GM12873 (cell line): ENCODE results near the gene CDK8.

Source experiments
- TF ChIP-seq, protein P1 (sequence below): IDR thresholded peaks from 2 replicates; pipeline ENCODE4 v1.5.1; 2012; ENCODE audit warnings: low read depth, mild to moderate bottlenecking, moderate library complexity, low read length, control low read depth; ENCODE audit not compliant: insufficient read depth; ENCODE audit errors: missing control alignments

CDK8 gene

DNA sequence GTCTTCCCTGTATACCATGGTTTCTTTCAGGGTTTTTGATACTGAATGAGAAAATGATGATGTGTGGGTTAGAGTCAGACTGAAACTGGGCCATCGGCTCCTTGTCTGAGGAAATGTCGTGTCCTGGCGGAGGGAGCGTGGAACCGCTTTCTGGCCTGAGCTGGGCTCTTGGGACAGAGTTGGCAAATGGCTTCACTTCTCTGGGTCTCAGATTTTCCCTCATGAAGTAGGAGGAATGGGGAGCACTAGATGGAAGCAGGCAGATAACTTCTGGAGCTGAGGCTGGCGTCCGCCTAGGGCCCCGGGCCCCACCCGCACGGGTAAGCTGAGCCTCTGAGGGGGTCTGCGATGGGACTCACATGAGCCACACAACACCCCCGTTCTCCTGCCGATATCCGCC lies 170.3 kb downstream of the CDK8 start:
- TF ChIP-seq, protein P1, sequence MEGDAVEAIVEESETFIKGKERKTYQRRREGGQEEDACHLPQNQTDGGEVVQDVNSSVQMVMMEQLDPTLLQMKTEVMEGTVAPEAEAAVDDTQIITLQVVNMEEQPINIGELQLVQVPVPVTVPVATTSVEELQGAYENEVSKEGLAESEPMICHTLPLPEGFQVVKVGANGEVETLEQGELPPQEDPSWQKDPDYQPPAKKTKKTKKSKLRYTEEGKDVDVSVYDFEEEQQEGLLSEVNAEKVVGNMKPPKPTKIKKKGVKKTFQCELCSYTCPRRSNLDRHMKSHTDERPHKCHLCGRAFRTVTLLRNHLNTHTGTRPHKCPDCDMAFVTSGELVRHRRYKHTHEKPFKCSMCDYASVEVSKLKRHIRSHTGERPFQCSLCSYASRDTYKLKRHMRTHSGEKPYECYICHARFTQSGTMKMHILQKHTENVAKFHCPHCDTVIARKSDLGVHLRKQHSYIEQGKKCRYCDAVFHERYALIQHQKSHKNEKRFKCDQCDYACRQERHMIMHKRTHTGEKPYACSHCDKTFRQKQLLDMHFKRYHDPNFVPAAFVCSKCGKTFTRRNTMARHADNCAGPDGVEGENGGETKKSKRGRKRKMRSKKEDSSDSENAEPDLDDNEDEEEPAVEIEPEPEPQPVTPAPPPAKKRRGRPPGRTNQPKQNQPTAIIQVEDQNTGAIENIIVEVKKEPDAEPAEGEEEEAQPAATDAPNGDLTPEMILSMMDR: no peak

DNA sequence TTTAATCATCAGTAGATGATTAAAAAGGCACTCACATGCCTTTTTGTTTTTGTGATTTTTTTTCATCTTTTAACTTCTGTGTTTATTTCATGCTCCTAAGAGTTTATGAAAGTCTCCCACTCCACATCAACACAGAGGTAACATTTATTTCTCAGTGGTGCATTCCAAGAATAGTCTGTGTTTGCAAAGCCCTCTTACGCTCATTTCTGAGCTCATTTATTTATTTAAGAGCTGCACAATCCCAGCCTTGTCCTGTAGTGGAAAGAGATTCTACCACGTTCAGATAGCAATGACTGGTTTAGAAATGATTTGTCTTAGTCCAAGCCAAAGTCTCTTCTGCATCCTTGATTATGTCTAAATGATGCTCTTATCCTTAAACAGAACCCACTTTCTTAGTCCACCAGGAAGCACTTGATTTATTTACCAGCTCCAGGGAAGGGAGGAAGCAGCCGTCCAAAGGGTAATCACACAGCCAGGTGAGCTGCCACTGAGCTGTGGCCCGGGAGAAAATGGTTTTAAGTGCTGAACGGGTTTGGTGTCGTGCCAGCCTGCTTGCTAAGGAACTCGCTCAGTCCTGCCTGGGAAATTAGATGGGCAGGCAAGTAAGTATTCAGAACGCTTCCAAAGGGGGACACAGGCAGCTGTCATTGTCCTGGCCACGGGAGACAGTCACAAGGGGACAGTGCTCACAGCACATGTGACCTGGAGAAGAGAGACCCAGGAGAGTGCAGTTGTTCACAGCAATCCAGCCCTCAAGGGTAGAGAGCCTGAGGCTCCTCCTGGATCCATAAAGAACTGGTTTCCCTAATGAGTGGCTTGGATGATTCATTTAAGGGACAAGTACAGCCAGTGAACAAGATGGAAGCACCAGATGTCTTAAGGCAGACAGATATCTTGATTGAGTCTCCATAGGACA lies 171.8 kb downstream of the CDK8 start:
- TF ChIP-seq, protein P1: no peak

DNA sequence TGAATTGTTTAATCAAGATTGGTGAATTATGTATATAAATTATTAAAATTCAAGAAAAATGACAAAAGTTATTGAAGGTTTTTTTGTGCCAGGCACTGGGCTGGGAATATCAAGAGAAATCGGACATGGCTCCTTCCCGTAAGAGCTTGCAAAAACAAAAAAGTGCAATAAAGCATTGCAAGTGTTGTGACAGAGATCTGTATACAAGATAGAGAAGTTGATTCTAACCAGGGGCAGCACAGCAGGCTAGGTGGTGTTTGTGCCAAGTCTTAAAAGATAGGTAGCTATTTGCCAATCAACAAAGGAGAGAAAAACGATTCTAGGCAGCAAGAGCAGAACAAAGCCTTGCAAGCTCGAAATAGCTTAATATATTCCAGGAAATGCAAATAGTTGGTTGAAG lies 179.8 kb downstream of the CDK8 start:
- TF ChIP-seq, protein P1: no peak

DNA sequence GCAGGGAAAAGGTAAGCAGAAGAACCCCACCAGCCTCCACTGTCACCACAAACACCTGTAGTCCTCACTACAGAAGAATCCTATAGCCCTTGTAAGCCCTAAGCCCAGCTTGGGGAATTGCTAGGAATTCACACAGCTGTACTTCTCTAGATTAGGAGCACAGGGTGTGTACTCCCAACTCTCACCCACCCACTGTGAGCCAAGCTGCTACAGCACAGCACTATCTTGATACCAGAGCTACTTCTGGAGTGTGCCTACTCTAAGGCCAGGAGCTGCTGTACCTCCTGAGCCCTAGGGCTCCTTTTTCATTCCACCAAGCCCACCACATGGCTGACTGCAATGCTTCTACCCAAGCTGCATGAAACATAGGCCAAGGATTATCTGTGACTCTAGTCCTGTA lies 181.2 kb downstream of the CDK8 start:
- TF ChIP-seq, protein P1: no peak

DNA sequence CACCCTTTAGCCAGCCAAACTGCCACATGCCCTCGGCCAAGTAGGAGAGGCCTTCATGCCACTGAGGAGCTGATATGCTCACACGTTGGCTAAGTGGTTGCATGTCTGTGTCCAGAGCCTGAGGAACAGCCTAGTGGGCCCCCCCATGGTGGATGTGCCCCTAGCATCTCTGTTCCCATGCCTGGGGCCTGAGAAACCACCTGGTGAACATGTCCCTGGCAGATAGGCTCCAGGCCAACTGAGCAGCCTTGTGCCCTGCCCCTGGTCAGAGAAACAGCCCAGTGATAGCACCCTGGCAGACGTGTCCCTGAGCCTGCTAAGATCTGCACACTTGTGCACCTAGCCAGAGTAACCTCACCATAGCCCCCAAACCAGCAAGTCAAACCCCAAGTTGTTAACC lies 181.7 kb downstream of the CDK8 start:
- TF ChIP-seq, protein P1: no peak

DNA sequence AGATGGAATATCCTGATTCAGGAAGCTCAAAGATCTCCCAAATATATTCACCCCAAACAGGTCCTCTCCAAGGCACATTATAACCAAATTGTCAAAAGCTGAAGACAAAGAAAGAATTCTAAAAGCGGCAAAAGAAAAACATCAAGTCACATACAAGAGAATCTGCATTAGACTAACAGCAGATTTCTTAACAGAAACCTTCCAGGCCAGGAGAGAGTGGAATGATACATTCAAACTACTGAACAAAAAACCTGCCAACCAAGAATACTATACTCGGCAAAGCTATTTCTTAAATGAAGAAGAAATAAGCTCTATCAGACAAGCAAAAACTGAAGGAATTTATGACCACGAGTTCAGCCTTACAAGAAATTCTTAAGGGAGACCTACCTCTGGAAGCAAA lies 183.0 kb downstream of the CDK8 start:
- TF ChIP-seq, protein P1: no peak

DNA sequence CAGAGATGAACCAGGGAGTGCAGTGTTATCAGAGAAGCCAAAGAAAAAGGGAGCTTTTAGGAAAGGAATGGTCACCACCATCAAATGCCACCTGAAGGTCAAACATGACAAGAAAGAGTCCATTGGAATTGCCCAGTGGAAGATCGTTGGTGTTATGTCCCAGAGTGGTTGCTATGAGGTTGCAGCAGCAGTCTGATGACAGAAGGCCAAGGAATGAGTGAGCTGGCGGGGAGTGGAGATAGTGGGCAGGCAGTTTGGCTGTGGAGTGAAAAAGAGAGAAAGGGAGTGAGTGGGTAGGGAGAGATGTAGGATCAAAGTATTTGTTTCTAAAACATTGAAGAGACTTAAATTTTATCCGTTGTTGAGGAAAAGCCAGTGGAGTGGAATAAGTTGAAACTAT lies 186.2 kb downstream of the CDK8 start:
- TF ChIP-seq, protein P1: no peak
